HG02642 (cell line): Measurements from ENCODE around the gene PDK2.

ENCODE experiments used
- ATAC-seq: cut with Tn5 transposase; IDR thresholded peaks from one replicate; pipeline ENCODE4 v1.9.1; 2021; ENCODE audit warnings: mild to moderate bottlenecking; ENCODE audit not compliant: unreplicated experiment, poor library complexity

PDK2 gene

DNA sequence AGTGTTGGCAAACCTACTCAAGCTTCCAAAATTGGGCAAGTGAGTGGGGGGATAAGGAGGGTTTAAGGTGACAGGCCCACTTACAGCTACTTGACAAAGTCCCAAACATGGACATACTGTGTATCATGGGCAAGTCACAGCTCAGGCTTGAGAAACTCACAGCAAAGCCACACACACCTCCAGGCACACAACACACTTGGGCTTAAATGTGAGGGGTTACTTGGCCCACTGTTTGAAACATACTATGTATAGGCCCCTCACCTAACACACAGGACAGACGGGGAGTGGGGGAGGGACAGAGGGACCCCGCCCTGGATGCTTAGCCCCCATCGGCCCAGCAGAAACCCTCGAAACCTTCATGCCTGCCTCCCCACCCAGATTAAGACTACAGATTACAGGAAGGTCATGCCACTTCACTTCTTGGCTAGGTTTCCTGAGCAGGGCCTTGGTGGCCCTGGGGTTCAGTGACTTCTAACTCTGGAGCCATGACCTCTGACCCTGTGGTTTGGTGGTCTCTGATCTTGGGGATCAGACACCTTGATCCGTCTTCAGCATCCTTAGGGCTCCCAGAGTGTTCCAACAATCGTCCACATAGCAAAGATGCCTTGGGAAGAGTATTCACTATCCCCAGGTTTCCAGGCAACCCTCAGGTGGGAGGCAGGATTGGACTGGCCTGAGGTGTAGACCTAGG is 37.1 kb downstream of the PDK2 start:
- ATAC-seq, result no peak

DNA sequence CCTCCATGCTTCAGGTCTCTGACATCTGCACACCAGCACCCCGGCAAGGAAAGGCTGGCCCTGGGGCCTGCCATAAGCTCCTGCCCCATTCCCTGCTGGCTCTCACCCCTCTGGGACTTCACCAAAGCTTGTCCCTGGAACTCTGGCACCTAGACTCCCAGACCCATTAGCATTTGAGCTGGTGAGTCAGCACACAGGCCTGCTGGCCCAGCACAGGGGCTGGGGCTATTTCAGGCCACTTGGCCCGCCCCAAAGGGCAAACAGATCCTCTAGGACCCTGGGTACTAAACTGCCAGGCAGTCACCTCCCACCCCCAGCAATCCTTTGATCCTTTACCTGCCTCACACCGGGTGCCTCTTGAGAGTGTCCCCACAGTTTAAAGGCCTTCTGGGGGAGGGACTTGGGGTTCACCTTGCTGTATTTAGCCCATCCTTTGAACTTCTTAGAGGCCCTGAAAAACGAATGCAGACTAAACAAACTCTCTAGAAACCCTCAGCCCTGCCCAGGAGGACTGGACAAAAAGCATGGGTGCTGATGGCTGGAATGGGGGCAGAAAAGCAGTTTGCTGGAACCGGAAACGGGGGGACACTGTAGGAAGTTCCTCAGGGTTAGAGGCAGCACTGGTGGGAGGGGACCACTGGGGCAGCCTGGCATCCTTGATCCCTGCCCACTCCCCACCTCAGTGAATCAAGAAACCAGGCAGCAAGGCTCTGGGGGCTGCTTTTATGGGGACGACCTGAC is 38.0 kb downstream of the PDK2 start:
- no peak for ATAC-seq

DNA sequence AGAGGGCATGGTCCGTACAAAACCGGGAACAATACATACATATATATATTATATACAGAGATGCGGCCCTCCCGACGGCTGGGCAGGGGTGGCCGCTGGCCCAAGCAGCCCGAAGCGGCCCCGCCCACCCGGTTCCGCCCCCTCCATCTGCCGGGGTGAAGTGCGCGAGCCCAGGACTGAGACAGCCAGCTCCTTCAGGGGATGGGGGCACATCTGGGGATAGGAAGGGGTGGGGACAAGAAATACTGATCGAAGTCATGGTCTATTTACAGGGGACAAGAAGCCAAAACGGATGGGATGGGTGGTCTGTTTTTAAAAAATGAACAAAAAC is 38.6 kb downstream of the PDK2 start:
- ATAC-seq, result no peak

DNA sequence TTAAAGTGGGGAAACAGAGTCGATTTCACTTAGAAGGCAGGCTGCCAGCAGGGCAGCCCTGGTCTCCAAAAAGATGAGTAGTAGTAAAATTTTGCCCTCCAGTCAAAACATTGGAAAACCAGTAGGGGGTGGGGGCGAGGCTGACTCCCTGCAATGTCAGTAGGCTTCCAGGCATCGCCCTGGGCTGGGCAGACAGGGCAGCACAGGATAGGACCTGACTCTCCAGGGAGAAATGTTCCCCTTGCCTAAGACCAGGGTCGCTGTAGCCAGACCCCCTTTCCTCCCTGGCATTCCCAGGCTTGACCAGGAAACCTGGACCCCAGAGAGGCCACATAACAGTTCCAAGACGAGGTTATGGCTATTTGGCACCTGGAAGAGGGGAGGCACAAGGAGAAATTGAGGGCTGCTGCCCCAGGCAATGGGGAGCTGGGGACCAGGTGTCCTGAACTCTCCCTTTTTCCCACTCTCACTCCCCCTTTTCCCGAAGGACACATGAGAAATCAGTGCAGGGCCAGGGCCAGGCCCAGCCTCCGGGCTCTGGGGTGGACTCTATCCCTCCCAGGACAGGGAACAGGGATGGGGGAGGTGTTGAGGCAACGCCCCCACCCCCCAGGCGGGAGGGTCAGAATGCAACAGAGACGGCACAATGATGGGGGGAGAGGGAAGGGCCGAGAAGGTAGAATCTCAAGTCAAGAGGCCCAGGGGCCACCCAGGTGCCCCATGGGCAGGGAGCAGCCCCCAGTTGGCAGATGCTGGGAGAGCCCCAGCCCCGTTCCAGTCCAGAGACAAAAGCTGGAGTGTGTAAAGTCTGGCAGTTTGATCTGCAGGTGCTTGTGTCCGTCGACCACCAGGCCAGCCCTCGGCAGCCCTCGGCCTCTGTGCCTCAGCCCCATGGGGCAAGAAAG is 39.3 kb downstream of the PDK2 start:
- no peak for ATAC-seq

DNA sequence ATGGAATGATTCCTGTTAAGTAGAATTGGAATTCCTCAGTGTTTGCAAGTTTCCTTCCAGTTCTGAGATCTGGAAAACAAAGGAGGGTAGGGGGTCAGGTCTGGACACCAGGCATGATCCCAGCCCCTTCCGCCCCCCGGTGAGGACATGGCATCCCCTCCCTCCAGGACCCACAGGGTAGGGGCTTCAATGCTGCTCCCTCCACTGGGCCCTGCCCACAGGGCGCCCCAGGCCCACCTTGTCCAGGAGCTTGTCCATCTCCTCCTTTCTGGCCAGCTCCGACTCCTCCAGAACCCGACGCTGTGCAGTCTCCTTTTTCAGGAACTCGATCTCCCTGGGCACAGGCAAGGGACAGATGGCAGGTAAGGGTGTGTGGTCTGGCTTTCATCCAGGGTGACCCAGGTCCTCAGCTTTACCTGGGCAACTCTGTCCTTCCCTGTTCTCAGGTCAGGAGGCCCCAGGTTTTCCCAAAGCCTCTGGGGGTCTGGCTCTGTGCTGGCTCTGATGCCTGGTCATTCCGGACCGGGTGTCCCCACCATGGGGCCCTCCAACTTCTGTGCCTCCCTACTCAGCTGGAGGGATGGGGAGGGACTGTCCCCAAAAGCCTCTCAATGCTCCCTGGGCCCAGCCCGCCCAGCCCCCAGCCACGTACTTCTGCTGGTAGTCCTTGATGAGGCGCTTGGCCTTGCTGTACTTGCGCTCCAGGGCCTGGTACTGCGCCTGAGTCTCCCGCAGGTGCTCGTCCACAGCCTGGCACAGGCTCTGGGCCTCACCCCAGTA is 40.4 kb downstream of the PDK2 start:
- no peak for ATAC-seq

DNA sequence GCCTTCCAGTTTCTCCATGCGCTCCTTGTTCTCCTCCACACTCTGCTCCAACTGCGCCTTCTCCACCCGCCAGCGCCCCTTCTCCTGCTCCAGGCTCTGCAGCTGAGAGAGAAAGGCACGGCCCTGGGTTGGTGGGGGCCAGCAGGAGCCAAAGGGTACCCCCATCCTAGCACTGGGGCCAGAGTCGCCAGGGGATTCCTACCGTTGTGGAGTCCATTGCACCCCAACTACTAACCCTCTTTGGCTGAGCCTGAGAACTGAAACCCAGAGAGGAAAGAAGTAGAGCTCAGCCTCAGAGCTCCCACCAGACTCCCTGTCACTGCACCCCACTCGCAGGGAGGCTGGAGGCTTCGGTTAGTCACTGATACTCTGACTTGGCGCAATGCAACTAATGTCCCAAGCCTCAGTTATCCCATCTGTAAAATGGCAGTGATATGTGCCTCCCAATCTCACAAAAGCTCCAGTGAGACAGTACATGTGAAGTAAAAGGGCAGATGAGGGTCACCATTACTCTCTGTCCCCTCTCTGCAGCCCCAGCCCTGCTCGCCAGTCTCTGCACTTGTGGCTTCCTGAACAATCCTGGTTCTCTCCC is 41.0 kb downstream of the PDK2 start:
- no peak for ATAC-seq

DNA sequence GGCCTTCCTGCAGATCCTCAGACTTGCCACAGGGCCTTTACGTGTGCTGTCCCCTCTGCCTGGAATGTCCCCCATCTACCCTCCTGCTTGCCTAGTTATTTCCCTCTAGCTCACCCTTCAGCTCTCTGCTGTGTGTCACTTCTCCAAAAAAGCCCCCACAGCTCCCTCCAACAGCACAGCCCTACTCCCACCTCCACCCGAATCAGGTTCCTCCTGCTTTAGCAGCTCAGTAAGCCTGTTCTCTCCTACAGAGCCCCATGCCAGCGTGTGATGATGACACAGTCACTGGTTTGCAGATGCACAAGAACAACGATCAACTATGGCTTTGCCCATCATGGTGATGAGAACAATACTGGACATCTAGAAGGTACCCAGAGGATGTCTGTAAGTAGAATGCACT is 41.9 kb downstream of the PDK2 start:
- ATAC-seq, result no peak

DNA sequence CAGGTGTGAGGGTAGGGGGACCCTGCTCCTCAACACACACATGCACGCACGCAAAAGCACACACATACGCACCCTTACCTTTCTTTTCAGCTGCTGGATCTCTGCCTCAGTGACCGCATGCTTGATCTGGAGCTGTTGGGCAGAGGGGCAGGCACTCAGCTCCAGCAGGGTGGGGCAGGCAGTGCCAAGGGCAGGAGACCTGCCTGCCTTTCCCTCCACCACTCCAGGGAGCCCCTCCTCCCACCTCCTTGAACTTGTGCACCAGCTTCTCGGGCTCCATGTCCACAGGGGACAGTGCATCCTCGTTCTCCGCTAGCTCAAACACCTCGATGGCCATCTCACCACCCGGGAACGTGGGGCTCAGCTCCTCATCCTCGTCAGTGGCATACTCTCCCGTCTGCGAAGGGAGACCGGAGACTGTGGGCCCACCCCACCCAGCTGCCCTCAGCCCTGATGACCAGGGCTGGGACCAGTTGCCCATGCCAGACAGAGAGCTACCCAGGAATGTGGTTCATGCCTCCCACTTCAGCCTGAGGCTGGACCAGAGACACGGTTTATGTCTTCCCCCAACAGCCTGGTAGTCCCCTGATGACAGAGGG is 44.1 kb downstream of the PDK2 start:
- ATAC-seq, result no peak

DNA sequence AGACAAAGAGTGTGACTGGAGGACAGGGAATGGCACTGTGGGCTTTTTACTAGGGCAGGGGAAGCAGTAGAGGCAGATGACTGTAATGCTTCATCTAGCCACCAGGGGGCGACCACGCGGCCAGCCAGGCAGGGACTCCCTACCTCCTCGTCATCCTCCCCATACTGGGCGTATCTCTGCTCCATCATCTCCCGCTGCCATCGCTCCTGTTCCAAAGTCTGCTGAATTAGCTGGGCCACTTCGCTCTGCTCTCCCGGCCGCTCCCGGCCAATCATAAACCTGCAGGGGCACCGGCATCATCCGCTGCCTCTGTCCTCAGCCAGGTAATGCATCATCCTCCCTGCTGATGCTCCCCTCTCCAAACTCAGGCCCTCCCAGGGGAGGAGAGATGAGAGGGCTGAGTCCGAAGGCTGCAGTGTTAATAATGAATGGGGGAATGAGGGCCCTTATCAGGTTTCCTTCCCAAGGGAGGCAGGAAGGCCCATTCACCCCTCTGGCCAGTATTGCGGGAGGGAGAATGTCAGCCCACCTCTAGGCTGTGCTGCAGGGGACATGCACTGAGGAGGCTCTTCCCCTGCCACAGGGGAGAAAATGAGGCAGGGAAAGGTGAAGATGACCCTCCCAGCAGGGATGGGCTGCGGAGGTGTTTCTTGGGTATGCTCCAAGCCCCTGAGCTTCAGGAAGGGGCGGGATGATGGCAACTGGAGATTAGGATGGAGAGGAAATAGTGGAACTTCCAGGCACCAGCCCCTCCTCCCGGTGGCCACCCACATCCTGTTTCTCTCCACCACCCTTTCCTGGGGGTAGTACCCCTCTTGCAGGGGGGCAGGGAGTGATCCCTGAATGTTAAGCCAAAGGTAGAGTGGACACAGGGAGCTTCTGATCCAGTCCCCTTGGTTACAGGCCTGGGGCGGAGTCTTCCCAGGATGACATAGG is 45.1 kb downstream of the PDK2 start:
- no peak for ATAC-seq

DNA sequence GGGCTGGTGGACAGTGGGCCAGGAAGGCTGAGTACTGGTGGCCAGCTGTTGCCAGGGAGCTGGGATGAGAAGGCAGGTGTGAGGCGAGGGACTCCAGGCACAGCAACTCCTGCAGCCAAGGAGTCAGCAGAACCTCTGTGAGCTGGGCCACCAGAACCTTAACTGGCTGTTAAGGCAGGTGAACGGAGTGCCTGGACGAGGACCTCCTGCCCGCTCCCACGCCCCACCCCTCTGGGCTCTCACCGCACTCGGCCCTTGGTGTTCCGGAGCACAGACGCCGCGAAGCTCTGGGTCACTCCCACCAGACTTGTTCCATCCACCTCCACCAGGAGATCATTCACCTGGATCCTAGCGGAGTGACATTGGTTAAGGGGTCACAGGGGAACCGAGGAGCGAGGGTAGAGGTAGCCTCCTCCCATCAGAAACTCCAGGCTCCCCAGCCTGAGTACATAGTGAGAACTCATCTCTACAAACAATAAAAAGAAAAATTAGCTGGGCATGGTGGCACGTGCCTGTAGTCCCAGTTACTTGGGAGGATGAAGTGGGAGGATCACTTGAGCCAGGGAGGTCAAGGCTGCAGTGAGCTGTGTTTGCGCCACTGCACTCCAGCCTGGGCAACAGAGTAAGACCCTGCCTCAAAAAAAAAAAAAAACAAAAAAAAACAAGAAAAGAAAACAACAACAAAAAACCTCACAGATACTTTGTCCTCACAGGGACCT is 46.0 kb downstream of the PDK2 start:
- no peak for ATAC-seq

DNA sequence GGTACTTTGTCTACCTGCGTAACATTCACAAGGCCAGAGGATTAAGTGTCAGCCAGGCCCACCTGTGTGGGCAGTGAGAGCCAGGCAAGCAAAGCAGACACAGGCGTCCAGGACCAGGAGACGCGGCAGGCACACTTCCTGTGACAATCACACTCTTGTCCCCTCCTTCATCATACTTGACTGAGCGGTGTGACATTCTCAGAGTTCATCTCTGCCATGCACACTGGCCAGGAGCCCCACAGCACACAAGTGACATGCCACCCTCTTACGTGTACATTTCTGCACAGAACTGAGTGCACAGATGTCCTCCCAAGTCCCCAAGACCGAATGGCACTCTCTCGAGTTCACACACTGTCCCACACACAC is 46.6 kb downstream of the PDK2 start:
- ATAC-seq, result no peak

DNA sequence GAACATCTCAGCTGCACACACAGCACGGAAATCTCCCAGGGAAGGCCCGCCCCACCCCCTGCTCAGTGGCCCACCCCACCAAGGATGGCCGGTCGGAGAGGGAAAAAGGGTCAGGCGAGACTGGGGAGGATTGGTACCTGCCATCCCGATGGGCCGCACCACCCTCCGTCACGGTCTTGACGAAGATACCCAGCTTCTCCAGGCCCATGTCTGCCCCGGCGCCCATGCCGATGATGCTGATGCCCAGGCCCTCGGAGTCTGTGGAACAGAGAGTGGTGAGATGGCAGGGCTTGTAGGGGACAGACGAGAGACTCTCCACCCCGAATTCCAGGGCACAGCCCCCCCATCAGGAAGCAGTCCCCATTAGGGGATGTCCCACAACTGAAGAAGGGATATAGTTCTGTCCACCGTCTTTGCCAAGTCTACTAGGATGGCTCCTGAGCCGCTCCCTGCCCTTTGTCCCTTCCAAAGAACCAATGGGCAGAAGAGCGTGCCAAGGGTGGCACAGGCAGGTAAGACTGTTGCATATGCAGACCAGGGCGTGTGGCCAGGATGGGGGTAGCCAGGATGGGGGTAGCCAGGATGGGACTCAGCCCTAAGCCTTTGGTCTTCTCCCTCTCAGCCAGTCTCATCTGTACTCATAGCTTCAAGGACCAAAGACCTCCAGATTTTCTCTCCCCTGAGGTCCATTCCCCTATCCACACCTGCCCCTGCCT is 48.5 kb downstream of the PDK2 start:
- ATAC-seq, result no peak

DNA sequence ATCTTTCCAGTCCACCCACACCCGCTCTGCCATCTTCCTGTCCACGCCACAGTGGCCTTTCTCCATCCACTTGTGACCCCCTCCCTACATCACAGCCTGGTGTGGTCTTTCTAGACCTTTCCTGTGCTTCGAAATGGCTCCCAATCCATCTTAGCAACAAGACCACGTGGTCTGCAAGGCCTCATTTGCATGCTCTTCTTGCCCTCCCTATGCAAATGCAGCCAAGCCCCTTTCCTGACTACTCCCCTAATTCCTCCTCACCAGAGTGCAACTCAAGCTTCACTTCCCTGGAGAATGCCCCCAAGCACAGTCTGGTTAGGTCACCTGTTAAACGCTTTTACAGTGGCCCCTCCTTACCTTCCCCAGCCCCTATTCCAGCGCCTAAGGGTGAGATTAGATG is 49.2 kb downstream of the PDK2 start:
- no peak for ATAC-seq

DNA sequence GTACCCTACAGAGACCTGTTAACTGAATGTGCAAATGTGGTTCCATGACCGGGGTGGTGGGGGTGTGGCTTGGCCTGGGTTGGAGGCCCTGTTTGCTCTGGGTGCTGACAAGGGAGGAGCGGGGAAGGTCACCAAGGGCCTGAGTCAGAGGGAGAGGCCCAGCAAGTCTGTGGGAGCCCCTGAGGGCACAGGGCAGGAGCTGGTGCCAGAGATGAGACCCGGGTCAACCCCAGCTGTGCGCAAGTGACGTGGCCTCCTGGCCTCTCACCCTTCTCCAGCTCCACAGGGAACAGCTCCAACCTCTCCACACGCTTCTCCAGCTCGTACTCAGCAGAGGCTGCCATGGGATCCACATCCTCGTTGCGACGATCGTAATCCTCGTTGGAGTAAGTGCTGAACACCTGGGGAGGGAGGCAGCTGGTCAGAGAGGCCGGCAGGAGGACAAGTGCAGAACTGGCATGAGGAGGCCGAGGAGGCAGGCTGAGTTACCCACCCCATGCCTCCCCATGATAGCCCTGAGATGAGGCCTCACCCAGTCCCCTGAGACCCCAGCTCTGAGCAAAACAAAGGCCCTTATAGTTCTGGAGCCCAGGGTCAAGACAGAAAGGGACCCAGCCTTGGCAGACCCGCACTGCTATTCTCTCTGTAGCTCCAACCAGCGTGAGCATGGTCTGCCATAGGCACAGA is 49.8 kb downstream of the PDK2 start:
- ATAC-seq, result no peak

DNA sequence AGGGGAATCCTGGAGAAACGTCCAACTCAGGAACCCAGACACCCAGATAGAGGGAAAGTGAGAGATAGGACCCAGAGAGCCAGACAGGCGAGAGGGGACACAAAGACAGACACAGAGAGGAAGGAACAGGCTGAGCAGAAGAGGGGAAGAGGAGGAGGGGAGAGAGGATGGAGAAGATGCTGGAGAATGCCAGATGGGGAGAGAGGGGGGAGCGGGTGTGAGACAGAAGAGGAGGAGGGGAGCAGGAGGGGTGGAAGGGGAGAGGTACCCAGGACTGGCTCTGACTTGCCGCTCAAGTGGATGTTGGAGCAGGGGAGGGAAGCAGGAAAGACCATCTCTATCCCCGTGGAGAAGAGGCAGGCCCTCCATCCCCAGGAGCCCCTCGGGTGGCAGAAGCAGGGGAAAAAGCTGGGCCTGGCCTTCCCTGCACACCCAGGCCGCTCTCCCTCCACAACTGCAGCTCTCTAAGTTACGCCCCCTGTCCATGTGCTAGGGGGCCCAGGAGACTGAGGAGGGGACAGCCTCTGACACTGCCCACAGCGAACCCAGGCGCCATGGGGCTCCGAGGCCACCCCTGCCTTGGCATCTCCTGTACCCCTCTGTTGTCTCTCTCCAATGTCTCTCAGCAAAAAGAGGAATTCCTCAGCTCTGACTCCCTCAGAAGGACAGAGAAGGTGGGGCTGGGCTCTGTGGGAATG is 50.5 kb downstream of the PDK2 start:
- no peak for ATAC-seq

DNA sequence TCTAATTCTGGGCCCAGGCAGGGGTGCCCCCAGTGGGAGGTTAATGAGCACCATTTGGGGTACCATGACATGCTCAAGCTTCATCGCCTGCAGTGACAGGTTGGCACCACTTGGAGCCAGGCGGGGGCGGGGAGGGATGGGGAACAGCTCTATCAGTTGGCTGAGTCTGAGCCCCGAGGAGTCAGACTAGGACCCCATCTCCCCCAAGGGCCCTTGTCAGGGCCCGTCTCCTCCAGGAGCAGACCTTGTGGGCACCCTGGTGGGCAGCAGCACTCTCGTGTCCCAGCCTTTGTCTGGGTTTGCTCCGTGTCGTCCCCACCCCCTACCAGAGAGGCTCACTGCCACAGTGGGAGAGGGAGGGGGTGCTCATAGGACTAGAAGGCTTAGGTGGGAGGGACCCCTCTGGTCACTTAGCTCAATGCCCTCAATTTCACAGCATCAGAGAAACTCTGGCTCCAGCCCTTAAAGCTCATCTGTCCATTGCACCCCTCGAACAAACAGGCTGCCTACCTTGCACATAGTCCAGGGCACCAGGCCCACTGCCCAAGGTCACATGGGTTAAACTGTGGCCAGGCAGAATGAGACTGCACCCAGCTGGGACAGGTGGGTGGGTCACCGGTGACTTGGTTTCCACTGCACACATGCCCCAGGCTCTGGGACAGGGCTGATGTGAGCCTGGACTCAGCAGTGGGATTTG is 51.2 kb downstream of the PDK2 start:
- ATAC-seq, result no peak
